Uterus (tissue), 2 donors: ENCODE results near the gene RASD2.

Experiments
- CTCF ChIP-seq, 4 experiments: fragments of 200-600 bp in 2 of 4; fragments of 450-650 bp in 2 of 4; sonication (generic) in 2 of 4; IDR thresholded peaks; one replicate each; pipeline ENCODE4 v1.5.1; 2016 to 2019; ENCODE audit warnings: antibody characterized with exemption in 4 of 4, mild to moderate bottlenecking in 2 of 4, moderate library complexity in 1 of 4
- POLR2A ChIP-seq, 2 donors: fragments of 450-650 bp; IDR thresholded peaks; one replicate each; pipeline ENCODE4 v1.6.1; 2016; ENCODE audit warnings: antibody characterized with exemption in 2 of 2, mild to moderate bottlenecking in 1 of 2, moderate library complexity in 1 of 2

GRCh38 chr22:35496768-35497312, 43.8 kb upstream of the RASD2 start:
- TF ChIP-seq POLR2A (IDR thresholded peaks at IDR 0.05) (no peak), CTCF (IDR thresholded peaks at IDR 0.05) (no peak)
